Esophagus muscularis mucosa (tissue), 2 donors: ENCODE measurements around the gene ABCA2.

Source experiments
- EP300 ChIP-seq: sonication (generic); formaldehyde crosslinking; IDR thresholded peaks from one replicate; pipeline ENCODE4 v1.6.1; 2017; ENCODE audit warnings: antibody characterized with exemption
- POLR2A ChIP-seq: fragments of 450-650 bp; IDR thresholded peaks from one replicate; pipeline ENCODE4 v1.6.1; 2017; ENCODE audit warnings: antibody characterized with exemption, moderate library complexity, mild to moderate bottlenecking, low read depth

GRCh38 chr9:137030538-137031527 lies 2.8 kb upstream of the ABCA2 start:
- TF ChIP-seq POLR2A (no peak), EP300 (no peak)
